Measurements from ENCODE around the gene WDR88. TPM values are rescaled to one million over a fixed set of nuclear protein-coding genes. Genes with fewer than 3 reads are reported as not detected.

Gene WDR88
- total and polyA plus RNA-seq, 2 of the 4 experiments (the other 2 are of a cell fraction): not detected

DNA sequence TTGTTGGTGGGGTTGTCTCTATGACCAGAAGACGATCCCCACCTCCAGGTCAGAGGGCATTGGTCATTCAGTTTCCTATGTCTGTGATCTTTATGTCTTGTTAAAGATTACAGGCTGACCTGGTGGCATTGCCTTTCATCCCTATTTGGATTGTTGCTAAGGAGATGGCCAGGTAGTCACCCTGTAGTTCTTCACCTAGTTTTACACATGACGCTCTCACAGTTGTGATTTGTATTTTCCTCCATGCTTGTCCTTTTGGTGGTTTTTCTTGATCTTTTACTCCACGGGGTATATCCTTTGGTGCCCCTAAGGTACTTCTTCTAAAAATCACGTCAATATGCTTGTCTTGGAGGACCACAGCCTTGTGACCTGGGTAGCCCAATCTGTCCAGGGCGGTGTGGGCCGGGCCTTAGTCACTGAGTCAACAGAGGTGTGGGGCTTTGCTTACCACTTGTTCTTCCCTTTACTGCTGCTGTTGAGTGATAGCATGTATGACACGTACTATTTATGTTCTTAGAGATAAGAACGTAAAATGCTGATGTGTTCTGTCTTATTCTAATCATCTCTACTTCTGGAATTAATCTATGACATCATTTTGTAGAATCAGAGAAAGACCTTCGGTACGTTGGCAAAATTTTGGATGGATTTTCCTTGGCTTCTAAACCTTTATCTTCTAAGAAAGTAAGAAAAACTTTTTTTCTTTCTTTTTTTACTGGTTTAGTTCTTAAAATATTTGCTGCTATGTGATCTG is 30.8 kb upstream of the WDR88 start:
- no peak overlapping the region for H2BK15ac ChIP-seq (ENCODE audit: low read depth, low read length)
- H2AK5ac ChIP-seq (ENCODE audit: low read depth, low read length): no peak overlapping the region
- ATAC-seq (ENCODE audit: low read depth) (no peak), DNase-seq (no peak)
- no peak overlapping the region for H4K8ac ChIP-seq (ENCODE audit: low read depth in 2 of 2, low read length in 2 of 2)
- H3K4ac ChIP-seq (ENCODE audit: low read depth, low read length): no peak overlapping the region
- no peak overlapping the region for H2AFZ ChIP-seq (replicated peaks; ENCODE audit: low read length, poor library complexity)
- H3K4me1 ChIP-seq (ENCODE audit: control insufficient read depth, insufficient read depth, low read length): no peaks in the 10 kb centered on the region
- no peak overlapping the region for H4K5ac ChIP-seq (ENCODE audit: low read depth, low read length)
- ChIA-PET POLR2A (ENCODE audit: unreplicated experiment) (no interaction called here), CTCF (no interaction called here)
- BruUV-seq (replicated peaks): no TSS peak
- H2BK20ac ChIP-seq (ENCODE audit: low read depth, low read length): no peak overlapping the region
- no peak overlapping the region for H2BK5ac ChIP-seq (ENCODE audit: low read depth, low read length, poor library complexity, severe bottlenecking)
- no peak overlapping the region for H3K9ac ChIP-seq (ENCODE audit: low read depth, low read length)
- H3K27me3 ChIP-seq (ENCODE audit: control insufficient read depth, insufficient read depth, low read length): no peaks in the 10 kb centered on the region
- no peak overlapping the region for H3K4me3 ChIP-seq (ENCODE audit: insufficient read depth, low read depth, low read length)
- no peak overlapping the region for H2BK120ac ChIP-seq (ENCODE audit: low read depth, low read length)
- WGBS, 2 experiments (ENCODE audit: extremely low coverage in 2 of 2, insufficient read length in 1 of 2): no CpG with 5 or more reads among the region's 10 CpGs
- intact Hi-C loops (cut with micrococcal nuclease): no loop called here
- H2AK9ac ChIP-seq (replicated peaks; ENCODE audit: low read depth, low read length, poor library complexity): no peak overlapping the region
- dilution Hi-C loops (cut with HindIII; ENCODE audit: low sequenced_read_pairs, unreplicated experiment): no loop called here
- no peak overlapping the region for H3K23ac ChIP-seq (ENCODE audit: low read depth, low read length)
- in situ Hi-C loops (cut with MboI; ENCODE audit: low sequenced_read_pairs): no loop called here
- no peak overlapping the region for H3K14ac ChIP-seq (replicated peaks; ENCODE audit: low read depth, low read length)
- no peaks in the 10 kb centered on the region for H3K79me1 ChIP-seq (ENCODE audit: low read depth in 1 of 2, low read length in 2 of 2)
- H3K9me3 ChIP-seq (ENCODE audit: control insufficient read depth, insufficient read depth, low read length): no peaks in the 10 kb centered on the region
- H4K91ac ChIP-seq (ENCODE audit: insufficient read depth, low read depth, low read length): no peak overlapping the region
- H4K20me1 ChIP-seq (ENCODE audit: insufficient read depth, low read length): no peaks in the 10 kb centered on the region
- no peak overlapping the region for H3K18ac ChIP-seq (ENCODE audit: low read depth, low read length)
- TF ChIP-seq BHLHE40 (IDR thresholded peaks at IDR 0.05; ENCODE audit: low read depth, low read length): no peak
- TF ChIP-seq RAD21 (IDR thresholded peaks at IDR 0.05; ENCODE audit: low read length): no peak
- TF ChIP-seq MXI1 (IDR thresholded peaks at IDR 0.05; ENCODE audit: borderline replicate concordance, low read depth, low read length): no peak
- no peak for TF ChIP-seq RCOR1 (IDR thresholded peaks at IDR 0.05; ENCODE audit: insufficient replicate concordance, low read length)
- TF ChIP-seq MAFK (IDR thresholded peaks at IDR 0.05; ENCODE audit: low read depth, low read length): no peak
- TF ChIP-seq CEBPB (IDR thresholded peaks at IDR 0.05; ENCODE audit: low read depth, low read length): no peak
- TF ChIP-seq, protein P1, sequence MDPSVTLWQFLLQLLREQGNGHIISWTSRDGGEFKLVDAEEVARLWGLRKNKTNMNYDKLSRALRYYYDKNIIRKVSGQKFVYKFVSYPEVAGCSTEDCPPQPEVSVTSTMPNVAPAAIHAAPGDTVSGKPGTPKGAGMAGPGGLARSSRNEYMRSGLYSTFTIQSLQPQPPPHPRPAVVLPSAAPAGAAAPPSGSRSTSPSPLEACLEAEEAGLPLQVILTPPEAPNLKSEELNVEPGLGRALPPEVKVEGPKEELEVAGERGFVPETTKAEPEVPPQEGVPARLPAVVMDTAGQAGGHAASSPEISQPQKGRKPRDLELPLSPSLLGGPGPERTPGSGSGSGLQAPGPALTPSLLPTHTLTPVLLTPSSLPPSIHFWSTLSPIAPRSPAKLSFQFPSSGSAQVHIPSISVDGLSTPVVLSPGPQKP (IDR thresholded peaks at IDR 0.05; ENCODE audit: borderline replicate concordance, low read depth, low read length): no peak
- TF ChIP-seq CHD1 (IDR thresholded peaks at IDR 0.05; ENCODE audit: low read depth, low read length): no peak
- no peak for TF ChIP-seq SMC3 (IDR thresholded peaks at IDR 0.05; ENCODE audit: low read depth, low read length)
- TF ChIP-seq NFE2L2 (IDR thresholded peaks at IDR 0.05; ENCODE audit: low read depth, low read length): no peak
- TF ChIP-seq CTCF (conservative IDR thresholded peaks at IDR 0.05; ENCODE audit: low read depth, low read length): no peak
- no peak for TF ChIP-seq MAZ (IDR thresholded peaks at IDR 0.05; ENCODE audit: borderline replicate concordance, low read depth, low read length)
- no peak for TF ChIP-seq FOS (IDR thresholded peaks at IDR 0.05; ENCODE audit: low read depth, low read length)
- TF ChIP-seq USF2 (IDR thresholded peaks at IDR 0.05; ENCODE audit: low read depth, low read length): no peak
- no peak for TF ChIP-seq POLR2A (IDR thresholded peaks at IDR 0.05; ENCODE audit: low read depth, low read length)
- no peak for TF ChIP-seq RFX5 (IDR thresholded peaks at IDR 0.05; ENCODE audit: low read depth, low read length)
- H3K4me2 ChIP-seq (ENCODE audit: low read depth, low read length): no peak overlapping the region
- H3K36me3 ChIP-seq (ENCODE audit: control insufficient read depth, insufficient read depth, low read length): peaks cover 34% of the 10 kb centered on the region
- no peak overlapping the region for H3K27ac ChIP-seq (ENCODE audit: insufficient read depth, low read length)
- H3K9me1 ChIP-seq (ENCODE audit: insufficient read depth, low read length): no peaks in the 10 kb centered on the region
- no peak overlapping the region for H3K56ac ChIP-seq (ENCODE audit: extremely low read depth, insufficient read depth, low read length)

Measured in IMR-90 (cell line).